Measurements from ENCODE around the gene FTO. TPM values are rescaled to one million over a fixed set of nuclear protein-coding genes. Genes with fewer than 3 reads are reported as not detected.

The FTO gene
- total RNA-seq, 1 donor from 2014 or later, result 196 TPM

DNA sequence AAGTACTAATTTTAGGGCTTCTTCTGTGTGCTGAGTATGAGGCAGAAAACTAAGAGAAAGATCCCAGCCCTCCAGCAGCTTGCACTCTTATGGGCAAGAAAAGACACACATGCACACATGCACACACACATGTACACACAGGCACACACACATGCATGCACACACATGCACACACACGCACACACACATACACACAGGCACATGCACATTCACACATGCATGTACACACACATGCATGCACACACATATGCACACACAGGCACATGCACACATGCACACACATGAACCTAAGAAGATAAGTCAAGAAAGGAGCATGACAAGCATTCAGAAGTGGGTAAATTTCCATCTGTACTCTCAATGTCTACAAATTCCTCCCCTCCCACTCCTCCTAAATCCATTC, 452.4 kb downstream of the FTO start:
- DNase-seq (ENCODE audit: low read depth), result no peak

DNA sequence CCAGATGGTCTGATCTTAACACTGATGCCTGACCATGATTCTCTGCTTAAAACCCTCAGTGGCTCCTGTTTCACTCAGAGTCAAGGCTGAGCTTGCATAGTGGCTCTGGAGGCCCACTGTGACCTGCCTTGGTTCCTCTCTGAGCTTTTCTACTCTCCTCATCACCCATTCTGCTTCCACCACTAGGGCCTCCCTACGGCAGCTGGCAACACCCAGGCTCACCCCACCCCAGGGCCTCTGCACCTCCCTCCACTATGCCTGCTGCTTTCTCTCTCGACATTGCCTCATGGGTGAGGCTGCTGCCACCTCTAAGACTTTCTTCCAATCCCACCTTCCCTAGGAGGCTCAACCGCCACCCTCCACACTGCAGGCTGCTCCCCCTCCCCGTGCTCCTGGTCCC, 455.0 kb downstream of the FTO start:
- DNase-seq (ENCODE audit: low read depth), result no peak

DNA sequence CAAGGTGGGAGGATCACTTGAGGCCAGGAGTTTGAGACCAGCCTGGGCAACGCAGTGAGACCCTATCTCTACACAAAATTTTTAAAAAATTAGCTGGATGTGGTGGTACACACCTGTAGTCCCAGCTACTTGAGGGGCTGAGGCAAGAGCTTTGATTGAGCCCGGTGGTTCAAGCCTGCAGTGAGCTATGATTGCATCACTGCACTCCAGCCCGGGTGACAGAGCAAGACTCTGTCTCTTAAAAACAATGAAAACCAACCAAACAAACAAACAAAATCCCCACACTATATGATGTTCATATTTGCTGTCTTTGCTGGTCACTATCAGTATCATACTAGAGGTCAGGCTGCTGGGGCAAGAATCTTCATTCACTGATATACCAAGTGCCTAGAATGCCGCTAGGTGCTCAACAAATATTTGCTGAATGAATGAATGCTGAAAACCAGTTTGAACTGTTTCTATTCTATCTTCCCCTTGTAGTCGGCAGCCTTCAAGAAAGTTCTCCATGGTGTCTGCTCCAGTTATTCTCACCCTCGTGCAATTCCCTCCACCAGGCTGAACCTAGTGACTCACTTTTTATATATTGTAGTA, 455.6 kb downstream of the FTO start:
- no peak for DNase-seq (ENCODE audit: low read depth)

DNA sequence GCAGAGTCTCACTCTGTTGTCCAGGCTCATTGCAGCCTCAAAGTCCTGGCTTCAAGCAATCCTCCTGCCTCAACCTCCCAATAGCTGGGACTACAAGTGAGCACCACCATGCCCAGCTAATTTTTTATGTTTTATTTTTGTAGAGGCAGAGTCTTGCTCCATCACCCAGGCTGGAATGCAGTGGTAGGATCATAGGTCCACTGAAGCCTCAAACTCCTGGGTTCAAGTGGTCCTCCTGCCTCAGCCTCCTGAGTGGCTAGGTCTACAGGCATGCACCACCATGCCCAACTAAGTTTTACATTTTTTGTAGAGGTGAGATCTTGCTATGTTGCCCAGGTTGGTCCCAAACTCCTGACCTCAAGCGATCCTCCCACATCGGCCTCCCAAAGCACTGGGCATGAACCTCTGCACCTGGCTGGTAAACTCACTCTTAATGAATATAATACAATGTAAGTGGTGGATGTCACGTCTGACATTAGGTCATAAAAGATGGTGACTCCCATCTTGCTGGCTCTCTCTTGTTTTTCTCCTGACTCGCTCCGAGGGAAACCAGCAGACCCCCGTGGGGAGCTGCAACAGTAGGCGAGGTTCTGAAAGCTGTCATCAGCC, 456.4 kb downstream of the FTO start:
- no peak for DNase-seq (ENCODE audit: low read depth)

DNA sequence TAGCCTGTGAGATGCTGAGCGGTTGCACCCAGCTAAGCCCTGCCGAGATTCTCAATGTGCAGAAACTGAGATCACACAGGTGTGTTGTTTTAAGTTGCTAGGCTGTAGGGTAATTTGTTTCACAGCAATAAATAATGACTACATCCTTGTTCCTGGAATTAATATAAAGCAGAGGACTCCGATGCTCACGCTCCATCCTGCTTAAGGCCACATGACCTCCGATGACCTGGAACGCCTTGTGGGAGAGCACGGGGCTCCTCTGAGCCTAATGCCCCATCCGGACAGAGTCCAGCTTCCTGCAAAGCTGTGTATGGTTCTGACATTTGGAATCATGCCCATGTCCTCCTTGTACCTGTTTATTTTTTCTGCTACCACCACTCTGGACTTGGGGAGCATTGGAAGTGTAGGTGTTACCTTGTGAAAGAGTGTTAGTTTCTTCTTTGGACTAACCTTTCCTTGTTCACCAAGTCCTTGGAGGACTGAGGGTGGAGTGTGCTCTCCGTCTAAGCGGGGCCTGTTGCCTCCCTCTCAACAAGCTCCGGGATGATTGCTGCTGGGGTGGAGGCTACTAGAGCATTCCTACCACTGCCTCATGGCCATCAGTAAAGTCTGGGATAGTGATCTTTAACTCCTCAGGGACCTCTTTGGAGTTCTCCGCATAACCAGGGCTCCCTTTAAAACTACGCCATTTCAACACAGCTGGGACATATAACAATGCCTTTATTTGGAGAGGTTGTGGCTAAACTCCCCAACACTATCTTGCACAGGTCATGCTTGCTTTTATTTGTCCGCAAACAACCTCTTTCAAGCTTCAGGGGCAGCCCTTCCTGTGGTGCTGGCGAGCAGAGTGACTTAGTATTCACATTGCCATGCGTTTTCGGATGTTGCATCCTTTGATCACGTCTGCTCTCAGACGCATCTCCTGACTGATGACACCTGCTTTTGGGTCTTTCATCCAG, 457.3 kb downstream of the FTO start:
- DNase-seq (ENCODE audit: low read depth), result no peak

DNA sequence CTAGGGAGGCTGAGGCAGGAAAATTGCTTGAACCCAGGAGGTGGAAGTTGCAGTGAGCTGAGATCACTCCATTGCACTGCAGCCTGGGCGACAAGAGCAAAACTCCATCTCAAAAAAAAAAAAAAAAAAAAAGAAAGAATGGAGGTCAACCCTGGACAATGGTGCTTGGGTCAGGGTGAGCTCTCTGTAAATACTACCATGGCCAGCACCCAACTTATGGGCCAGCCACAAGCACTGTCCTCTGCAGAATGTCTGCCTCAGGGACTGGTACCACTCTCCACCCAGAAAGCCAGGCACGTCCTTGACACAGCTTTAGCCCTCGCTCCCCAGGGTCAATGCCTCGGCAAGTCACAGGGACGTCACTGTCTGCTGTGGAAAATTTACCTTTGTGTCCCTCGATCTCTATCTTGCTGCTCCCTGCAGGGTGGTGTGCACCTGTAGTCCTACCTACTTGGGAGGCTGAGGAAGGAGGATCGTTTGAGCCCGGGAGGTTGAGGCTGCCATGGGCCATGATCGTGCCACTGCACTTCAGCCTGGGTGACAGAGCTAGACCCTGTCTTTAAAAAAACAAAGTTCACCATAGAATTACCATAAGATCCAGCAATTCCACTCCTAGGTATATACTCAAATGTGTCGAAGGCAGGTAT, 459.4 kb downstream of the FTO start:
- no peak for DNase-seq (ENCODE audit: low read depth)

DNA sequence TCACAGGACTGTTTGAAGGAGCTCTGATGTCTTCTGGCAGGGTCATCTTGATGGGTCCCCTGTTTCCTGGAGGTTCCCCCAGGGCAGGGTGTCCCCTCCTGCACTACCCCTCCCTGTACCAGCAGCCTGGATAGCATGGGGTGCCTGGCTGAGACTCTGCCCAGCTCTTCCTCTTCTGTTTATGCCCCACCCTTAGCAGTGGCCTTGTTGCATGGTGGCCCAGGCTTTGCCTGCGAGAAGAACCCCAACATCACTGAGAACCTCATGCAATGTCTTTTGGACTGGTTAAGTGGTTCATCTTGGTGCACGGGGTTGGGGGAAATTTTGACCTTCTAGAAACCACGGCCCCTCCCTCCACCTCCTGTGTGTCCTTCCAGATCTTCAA, 460.8 kb downstream of the FTO start:
- no peak for DNase-seq (ENCODE audit: low read depth)

DNA sequence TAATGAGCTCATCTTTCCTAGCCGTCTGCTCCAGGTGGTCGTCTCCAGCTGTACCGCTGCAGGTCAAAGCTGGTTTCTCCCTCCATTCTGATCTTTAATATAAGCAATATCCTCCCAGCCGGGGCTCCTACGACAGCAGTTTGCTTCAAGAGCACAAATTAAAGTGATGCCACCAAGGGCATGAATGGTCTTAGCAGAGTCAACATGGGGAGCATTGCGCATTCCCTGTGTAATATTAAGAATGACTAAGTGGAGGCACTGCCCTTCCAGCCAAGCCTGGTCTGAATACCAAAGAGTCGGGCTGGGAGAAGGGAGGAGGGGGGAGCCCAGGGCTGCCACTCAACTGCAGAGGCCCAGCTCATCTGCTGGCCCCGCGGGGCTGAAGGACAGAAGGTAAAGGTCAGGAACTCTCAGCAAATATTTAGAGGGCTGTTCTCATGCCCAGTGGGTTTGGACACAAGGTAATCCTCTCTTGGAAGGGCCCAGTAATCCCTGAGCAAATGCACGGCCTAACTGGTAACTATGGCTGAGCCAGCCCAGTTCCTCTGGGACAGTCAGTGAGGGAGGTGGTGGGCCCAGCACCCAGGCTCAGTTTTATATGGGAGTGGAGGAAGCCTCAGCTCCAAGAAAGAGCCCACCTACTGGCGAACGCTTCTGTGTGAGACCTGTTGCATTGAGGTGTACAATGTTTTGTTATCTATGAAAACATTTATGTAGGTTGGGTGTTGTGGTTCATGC, 461.4 kb downstream of the FTO start:
- no peak for DNase-seq (ENCODE audit: low read depth)

DNA sequence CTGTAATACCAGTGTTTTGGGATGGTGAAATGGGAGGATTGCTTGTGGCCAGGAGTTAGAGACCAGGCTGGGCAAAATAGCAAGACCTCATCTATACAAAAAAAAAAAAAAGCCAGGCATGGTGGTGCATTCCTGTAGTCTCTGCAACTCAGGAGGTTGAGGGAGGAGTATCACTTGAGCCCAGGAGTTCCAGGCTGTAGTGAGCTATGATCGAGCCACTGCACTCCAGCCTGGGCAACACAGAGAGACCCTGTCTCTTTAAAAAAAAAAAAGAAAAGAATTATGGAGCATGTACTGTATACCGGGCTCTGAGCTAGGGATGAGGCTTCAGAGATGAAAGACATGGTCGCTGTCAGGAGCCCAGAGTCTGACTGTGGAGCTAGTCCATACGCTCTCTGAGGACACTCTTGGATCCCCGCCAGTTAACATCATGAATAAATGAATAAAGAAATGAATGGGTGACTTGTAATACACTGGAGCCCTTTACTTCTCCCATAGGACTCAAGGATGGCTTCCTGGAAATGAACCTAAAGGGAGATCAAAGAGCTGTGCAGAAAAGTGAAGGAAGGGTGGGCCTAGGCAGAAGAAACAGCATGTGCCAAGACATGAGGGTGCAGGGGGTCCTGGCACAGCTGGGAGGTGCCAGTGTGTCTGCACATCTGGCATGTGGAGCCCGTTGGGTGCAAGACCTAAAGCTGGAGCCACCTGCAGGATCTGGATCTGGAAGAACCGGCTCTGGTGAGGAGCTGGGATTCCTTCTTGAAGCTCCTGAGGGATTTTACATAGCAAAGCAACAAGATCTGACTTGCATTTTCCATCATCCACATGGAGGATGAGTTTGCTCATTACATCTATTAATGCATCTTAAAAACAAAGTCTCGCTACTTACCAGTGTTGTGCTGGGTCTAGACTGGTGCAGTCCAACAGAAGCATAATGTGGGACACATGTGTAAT, 462.2 kb downstream of the FTO start:
- DNase-seq (ENCODE audit: low read depth), result no peak

DNA sequence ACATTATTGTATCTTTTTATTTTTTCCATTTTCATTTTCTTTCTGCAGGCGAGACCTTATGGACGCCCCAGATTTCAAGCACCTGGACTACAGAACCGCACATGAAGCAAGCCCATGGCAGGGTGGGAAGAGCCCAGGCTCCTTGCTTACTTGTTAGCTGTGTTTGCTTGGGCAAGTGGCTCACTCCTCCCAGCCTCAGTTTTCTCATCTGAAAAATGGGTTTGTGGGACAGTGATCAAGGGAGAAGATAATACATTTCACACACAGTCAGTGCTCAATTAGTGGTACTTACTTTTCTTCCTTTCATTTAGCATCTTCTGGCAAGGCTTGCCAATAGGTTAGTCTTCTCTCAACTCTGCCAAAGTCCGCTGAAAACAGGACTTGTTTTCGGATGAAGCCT, 465.2 kb downstream of the FTO start:
- DNase-seq (ENCODE audit: low read depth), result no peak

DNA sequence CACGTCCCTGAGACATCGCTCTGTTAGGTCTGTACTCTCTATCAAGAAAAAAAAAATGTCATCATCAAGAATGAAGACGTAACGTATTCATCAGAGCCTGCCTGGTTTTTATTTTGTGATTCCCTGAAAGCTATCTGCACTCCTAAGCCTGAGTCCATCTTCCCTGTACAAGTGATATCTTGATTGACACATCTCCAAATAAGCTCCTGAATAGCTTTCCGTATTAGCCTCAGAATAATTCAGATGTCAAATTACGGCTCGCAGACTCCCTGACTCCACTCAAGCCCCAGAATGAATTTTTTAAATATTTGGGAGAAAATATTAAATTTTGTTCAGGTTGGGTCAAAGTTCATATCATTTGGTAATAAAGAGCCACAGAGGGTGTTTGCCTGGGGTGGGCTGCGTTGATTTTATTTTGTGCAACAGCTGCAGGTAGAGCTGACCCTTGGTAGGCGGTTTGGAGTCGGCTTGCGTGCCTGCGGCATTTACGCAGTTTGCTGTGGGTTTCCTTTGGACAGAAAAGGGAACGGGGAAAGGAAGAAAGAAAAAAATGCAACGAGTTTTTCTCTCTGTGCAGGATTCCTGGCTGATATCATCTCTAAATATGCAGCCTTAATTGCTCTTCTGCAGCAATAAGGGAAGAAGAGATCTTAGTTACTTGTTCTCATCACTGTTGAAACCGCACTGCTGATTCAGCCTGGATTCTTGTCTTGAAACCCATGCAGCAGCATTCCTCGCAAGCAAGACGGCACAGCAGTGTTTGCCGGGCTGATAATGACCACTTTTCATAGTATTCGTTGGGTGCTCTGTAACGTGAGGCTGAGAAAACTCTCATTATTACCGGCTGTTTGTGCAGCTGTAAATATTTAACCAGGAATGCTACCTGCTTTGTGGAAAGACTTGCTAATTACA, 467.9 kb downstream of the FTO start:
- DNase-seq (ENCODE audit: low read depth), result peak; percentile 86

DNA sequence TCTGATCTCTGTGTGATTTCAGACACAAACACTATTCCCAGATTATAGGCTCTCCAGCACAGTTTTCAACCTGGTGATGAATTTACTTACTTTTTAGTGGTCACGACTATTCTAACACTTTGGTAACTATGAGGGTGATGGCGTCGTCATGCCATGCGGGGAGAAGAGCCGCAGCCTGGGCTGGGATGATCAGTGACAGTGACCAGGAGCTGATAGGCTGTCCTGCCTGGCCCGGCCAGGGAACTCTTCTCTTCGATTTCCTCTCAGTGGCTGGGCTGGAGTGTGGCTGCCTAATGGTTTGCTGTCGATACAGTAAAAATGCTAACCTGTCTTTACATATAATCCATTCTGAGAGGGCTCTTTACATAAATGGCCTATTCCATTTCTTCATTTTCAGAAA, 469.5 kb downstream of the FTO start:
- no peak for DNase-seq (ENCODE audit: low read depth)

DNA sequence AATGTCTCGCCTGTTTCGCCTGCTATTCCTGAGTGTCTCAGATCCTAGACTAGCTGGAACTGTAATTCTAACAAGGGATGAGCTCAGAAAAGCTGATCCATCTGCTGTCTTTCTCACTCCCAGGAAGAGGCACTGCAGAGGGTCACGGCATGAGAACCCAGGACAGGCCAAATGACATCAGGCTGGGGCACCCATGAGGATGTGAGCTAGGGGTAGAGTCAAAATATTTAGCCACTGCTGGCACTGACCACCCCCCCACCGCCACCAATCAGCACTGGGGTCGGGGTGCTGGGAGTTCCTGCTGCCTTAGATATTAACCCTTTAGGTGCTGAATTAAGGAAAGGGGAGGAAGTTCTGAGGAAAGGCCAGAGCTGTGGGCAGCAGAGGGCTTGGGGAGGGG, 470.2 kb downstream of the FTO start:
- DNase-seq (ENCODE audit: low read depth), result no peak

DNA sequence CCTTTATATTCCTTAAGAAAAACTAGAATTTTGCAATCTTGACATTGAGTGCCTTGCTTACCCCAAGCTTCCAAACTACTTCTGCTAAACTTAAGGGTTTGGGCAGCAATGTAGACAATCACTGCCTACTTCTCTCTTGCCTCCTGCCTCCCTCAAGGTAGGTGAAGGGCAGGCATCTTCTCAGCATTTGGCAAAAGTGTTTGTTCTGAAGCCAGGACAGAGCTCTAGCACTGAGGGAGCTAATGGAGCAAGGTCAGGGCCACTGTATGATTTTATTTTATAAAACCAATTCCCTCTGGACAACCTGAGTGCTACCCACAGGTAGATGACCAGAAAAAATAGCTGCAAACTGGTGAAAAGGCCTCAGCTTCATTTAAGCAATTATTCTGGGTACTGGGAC, 470.8 kb downstream of the FTO start:
- no peak for DNase-seq (ENCODE audit: low read depth)

DNA sequence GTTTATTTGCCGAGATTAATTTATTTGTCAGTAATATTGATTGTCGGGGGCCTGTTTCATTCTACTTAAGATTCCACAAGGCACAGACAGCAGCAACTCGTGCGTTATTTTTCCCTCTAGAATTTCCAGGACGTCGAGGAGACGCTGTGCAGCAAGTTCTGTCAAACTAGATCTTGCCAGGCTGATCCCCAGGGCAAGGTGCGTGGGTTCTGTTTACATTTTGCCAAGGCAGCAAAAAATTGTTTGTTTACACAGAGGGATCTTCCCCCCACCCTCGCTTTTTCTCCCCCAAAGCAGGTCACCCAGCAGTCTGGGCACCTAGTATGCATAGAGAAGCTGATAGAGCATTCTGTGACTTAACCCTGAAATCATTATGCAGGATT, 471.2 kb downstream of the FTO start:
- no peak for DNase-seq (ENCODE audit: low read depth)

DNA sequence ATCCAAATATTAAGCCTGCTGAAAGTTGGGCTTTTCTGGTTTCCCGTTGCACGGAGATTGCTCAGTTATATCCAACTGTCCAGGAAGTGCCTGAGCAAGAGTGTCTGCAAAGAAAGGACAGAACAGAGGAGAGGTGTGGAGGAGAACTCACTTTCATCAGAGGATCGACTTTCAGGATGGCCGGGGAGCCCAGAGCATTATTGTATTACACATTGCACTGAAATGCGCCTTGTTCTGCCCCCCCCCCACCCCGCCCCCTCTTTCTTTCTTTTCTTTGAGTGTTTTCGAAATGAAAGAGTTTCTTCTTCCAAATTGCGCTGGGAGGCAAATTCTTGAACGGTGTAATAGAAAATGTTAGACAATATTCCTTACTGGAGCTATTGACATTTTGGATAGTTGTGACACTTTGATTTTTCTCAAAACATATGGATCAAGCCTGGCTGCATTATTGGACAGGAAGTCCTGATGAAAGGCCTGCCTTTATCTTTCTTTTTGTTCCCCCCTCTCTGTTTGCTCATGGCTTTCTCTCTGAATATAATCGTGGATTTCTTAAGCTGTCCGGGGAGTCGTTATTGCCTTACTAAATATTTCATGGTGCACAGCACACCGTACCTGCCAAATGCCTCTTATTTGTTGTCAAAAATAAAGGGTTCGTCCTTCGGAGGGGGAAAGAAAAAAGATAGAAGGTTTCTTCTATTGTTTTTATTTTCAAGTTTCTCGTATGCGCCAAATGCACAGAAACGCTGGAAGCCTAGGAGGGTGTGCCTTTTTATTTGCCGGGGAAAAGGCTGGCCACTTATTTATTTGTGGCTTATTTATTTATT, 471.8 kb downstream of the FTO start:
- DNase-seq (ENCODE audit: low read depth), result no peak

DNA sequence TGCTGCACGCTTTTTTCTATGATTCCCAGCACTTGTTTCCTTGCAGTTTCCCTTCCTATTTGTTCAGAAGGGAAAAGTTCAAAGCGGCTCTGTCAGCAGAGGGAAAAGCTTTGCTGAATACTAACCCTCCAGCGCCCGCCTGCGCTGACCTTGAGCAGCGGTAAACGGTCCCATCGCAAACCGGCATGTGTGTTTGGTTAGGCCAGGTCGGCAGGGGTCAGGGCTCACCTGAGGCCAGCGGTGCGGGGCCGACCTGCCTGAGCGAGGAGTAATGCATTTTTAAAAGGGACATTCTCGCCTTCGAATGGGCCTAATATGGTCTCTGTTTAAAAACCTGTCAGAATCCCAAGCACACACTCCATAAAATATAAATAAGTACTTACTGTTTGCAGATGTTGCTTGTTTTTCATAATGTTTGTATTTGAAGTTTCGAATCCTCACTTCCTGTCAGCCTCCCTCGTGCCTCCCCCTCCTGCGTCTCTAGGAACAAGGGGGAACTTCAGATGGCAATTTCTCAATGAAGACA, 472.5 kb downstream of the FTO start:
- DNase-seq (ENCODE audit: low read depth), result no peak

DNA sequence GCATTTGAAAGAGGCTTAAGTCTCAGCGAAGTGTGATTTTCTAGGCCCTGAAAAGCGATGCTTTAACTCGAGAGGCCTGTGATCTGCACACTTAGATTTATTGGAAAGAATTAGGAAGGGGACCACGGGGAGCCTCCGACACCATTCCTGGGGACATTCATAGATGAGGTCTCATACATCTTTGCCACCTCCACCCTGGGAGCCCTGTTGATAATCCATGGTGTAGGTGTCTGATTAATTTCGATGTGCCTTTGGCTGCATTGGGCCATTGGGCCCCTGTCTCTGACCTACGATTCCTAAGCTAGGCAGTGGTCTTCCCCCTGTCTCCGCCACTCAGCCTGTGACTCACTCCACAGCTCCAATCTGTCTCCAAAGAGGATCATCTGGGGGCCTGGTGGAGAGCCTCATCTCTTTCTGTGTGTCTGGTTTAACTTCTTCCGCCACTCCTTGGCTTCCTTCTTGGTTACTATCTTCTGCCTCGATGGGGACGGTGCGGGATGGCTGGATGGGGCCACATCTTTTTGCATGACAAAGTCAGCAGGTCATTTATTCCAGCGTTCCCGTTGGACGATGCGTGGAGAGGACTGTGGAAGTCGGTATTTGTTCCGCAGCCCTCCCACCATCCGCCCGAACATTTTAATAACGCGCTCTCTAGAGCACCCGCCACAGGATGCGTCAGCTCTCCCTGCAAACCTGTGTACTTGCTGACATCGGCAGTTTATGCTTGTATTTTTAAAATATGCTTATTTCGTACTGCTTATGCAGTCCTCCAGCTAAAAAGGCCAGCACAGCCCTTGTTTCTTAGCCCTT, 473.3 kb downstream of the FTO start:
- DNase-seq (ENCODE audit: low read depth), result no peak
